ENCODE measurements around the gene IGFN1.

Gene IGFN1

GRCh38 chr1:201213926-201214325 is 23.3 kb downstream of the IGFN1 start:
- Histone ChIP-seq H3K4me3 (ENCODE audit: low read length) (no peak overlapping the region), H3K4ac (ENCODE audit: low read depth, low read length) (no peak overlapping the region), H3K23ac (ENCODE audit: low read length) (no peak overlapping the region), H2BK120ac (ENCODE audit: low read depth, low read length) (no peak overlapping the region), H3K9ac (ENCODE audit: low read length) (no peak overlapping the region), H4K8ac (ENCODE audit: low read depth, low read length) (no peak overlapping the region), H3K56ac (ENCODE audit: low read length) (no peak overlapping the region), H2AK5ac (ENCODE audit: low read length) (no peak overlapping the region), H2BK15ac (replicated peaks; ENCODE audit: low read depth) (no peak overlapping the region), H3K36me3 (ENCODE audit: control insufficient read depth, insufficient read depth, low read length) (no peaks in the 10 kb centered on the region), H4K5ac (ENCODE audit: low read length) (no peak overlapping the region), H3K4me2 (ENCODE audit: low read length) (no peak overlapping the region), H3K4me1 (ENCODE audit: control insufficient read depth, low read depth, low read length) (no peaks in the 10 kb centered on the region), H2BK5ac (ENCODE audit: low read length) (no peak overlapping the region), H3K18ac (ENCODE audit: low read length) (no peak overlapping the region), H3K27me3 (ENCODE audit: insufficient read depth, low read length, poor library complexity) (no peaks in the 10 kb centered on the region), H3K79me1 (ENCODE audit: low read length) (no peaks in the 10 kb centered on the region), H3K79me2 (ENCODE audit: control insufficient read depth, insufficient read depth, low read length) (no peaks in the 10 kb centered on the region), H3K27ac (ENCODE audit: low read depth, low read length) (no peak overlapping the region)
- WGBS (ENCODE audit: extremely low coverage, insufficient coverage, low lambda C conversion rate): no CpG with 5 or more reads among the region's 7 CpGs
- no peak for DNase-seq

DNA sequence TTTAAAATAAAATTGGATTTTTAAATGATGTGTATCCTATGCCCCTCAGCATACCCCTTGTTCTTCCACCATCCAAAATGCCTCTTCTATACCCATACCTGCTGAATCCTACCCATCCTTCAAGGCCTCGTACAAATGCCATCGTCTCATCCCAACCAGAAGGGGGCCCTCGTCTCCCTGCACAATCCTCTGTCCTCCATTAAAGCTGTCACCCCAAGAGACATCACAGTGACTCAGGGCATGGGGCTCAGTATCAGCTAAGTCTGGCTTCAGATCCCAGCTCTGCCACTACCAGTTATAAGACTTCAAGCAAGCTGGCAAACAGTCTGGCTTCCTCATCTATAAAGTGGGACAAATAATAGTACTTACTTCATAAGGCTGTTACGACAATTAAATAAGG is 23.8 kb downstream of the IGFN1 start:
- no peaks in the 10 kb centered on the region for H3K27me3 ChIP-seq (ENCODE audit: insufficient read depth, low read length, poor library complexity)
- peak; percentile 80 for DNase-seq

DNA sequence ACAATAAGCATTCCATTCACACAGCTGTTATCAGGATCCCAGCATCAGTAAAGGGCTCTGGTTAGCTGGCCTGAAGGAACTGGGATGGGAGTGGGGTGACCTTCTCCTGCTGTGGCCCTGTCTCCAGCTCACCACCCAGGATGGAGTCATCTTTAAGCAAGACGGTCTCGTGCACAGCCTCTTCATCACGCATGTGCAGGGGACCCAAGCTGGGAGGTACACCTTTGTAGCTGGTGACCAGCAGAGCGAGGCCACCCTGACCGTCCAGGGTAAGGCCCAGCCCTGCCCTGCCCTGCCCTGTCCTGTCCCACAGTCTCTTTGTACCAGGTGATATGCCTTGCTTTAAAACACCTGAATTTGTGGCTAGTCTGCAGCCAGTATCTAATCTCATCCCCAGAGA is 24.3 kb downstream of the IGFN1 start:
- DNase-seq: peak; percentile 54
- Histone ChIP-seq H3K9ac (ENCODE audit: low read length) (no peak overlapping the region), H3K79me1 (ENCODE audit: low read length) (no peaks in the 10 kb centered on the region), H3K18ac (ENCODE audit: low read length) (no peak overlapping the region), H3K36me3 (ENCODE audit: control insufficient read depth, insufficient read depth, low read length) (no peaks in the 10 kb centered on the region), H2BK15ac (replicated peaks; ENCODE audit: low read depth) (no peak overlapping the region), H3K27me3 (ENCODE audit: insufficient read depth, low read length, poor library complexity) (no peaks in the 10 kb centered on the region), H4K8ac (ENCODE audit: low read depth, low read length) (no peak overlapping the region), H3K23ac (ENCODE audit: low read length) (no peak overlapping the region), H2BK5ac (ENCODE audit: low read length) (no peak overlapping the region), H3K79me2 (ENCODE audit: control insufficient read depth, insufficient read depth, low read length) (no peaks in the 10 kb centered on the region), H2BK120ac (ENCODE audit: low read depth, low read length) (no peak overlapping the region), H3K4me2 (ENCODE audit: low read length) (no peak overlapping the region), H3K4me1 (ENCODE audit: control insufficient read depth, low read depth, low read length) (no peaks in the 10 kb centered on the region), H4K5ac (ENCODE audit: low read length) (no peak overlapping the region), H3K4me3 (ENCODE audit: low read length) (no peak overlapping the region), H3K4ac (ENCODE audit: low read depth, low read length) (no peak overlapping the region), H2AK5ac (ENCODE audit: low read length) (no peak overlapping the region), H3K27ac (ENCODE audit: low read depth, low read length) (no peak overlapping the region), H3K56ac (ENCODE audit: low read length) (no peak overlapping the region)
- WGBS (ENCODE audit: extremely low coverage, insufficient coverage, low lambda C conversion rate): no CpG with 5 or more reads among the region's 5 CpGs

More for the DNA sequence above, 23.8 kb downstream of the IGFN1 start:
- Histone ChIP-seq H3K27ac (ENCODE audit: low read depth, low read length) (no peak overlapping the region), H3K4me3 (ENCODE audit: low read length) (no peak overlapping the region), H2BK15ac (replicated peaks; ENCODE audit: low read depth) (no peak overlapping the region), H2BK5ac (ENCODE audit: low read length) (no peak overlapping the region), H3K4me2 (ENCODE audit: low read length) (no peak overlapping the region), H3K56ac (ENCODE audit: low read length) (no peak overlapping the region), H3K18ac (ENCODE audit: low read length) (no peak overlapping the region), H4K5ac (ENCODE audit: low read length) (no peak overlapping the region), H3K36me3 (ENCODE audit: control insufficient read depth, insufficient read depth, low read length) (no peaks in the 10 kb centered on the region), H3K79me2 (ENCODE audit: control insufficient read depth, insufficient read depth, low read length) (no peaks in the 10 kb centered on the region), H3K4ac (ENCODE audit: low read depth, low read length) (no peak overlapping the region), H3K4me1 (ENCODE audit: control insufficient read depth, low read depth, low read length) (no peaks in the 10 kb centered on the region), H3K9ac (ENCODE audit: low read length) (no peak overlapping the region), H3K79me1 (ENCODE audit: low read length) (no peaks in the 10 kb centered on the region), H3K23ac (ENCODE audit: low read length) (no peak overlapping the region), H2AK5ac (ENCODE audit: low read length) (no peak overlapping the region), H4K8ac (ENCODE audit: low read depth, low read length) (no peak overlapping the region), H2BK120ac (ENCODE audit: low read depth, low read length) (no peak overlapping the region)
- no CpG with 5 or more reads among the region's 4 CpGs for WGBS (ENCODE audit: extremely low coverage, insufficient coverage, low lambda C conversion rate)

GRCh38 chr1:201215531-201216357 is 25.1 kb downstream of the IGFN1 start:
- Histone ChIP-seq H2AK5ac (ENCODE audit: low read length) (no peak overlapping the region), H3K36me3 (ENCODE audit: control insufficient read depth, insufficient read depth, low read length) (no peaks in the 10 kb centered on the region), H3K23ac (ENCODE audit: low read length) (no peak overlapping the region), H3K4me2 (ENCODE audit: low read length) (no peak overlapping the region), H3K79me2 (ENCODE audit: control insufficient read depth, insufficient read depth, low read length) (no peaks in the 10 kb centered on the region), H2BK15ac (replicated peaks; ENCODE audit: low read depth) (no peak overlapping the region), H2BK120ac (ENCODE audit: low read depth, low read length) (no peak overlapping the region), H3K79me1 (ENCODE audit: low read length) (no peaks in the 10 kb centered on the region), H4K5ac (ENCODE audit: low read length) (no peak overlapping the region), H3K4ac (ENCODE audit: low read depth, low read length) (no peak overlapping the region), H3K18ac (ENCODE audit: low read length) (no peak overlapping the region), H3K27ac (ENCODE audit: low read depth, low read length) (no peak overlapping the region), H3K4me1 (ENCODE audit: control insufficient read depth, low read depth, low read length) (no peaks in the 10 kb centered on the region), H2BK5ac (ENCODE audit: low read length) (no peak overlapping the region), H3K9ac (ENCODE audit: low read length) (no peak overlapping the region), H3K27me3 (ENCODE audit: insufficient read depth, low read length, poor library complexity) (no peaks in the 10 kb centered on the region), H4K8ac (ENCODE audit: low read depth, low read length) (no peak overlapping the region), H3K56ac (ENCODE audit: low read length) (no peak overlapping the region), H3K4me3 (ENCODE audit: low read length) (no peak overlapping the region)
- DNase-seq: no peak
- no CpG with 5 or more reads among the region's 12 CpGs for WGBS (ENCODE audit: extremely low coverage, insufficient coverage, low lambda C conversion rate)

DNA sequence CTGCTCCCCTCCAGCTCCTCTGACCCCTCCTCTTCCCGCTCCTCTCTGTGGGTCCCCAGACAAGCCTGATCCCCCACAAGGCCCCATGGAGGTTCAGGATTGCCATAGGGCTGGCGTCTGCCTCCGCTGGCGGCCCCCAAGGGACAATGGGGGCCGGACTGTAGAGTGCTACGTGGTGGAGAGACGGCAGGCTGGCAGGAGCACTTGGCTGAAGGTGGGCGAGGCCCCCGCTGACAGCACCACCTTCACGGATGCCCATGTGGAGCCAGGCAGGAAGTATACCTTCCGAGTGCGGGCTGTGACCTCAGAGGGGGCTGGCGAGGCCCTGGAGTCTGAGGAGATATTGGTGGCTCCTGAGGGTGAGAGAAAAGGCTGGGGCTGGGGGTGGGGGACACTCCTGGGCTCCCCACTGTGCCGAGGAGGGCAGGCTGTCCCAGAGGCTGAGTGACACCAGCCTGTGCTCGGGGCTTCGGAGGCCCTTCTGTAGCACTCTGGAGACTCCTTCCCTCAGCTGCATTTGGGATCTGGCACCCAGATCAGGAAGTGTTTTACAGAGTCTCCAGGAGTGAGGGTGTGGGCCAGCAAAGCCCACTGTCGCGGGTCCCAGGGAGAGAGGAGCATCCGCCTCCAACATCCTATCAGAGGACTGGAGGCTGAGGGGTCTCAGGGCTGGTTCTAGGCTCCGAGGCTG is 25.9 kb downstream of the IGFN1 start:
- H3K36me3 ChIP-seq (ENCODE audit: control insufficient read depth, insufficient read depth, low read length): no peaks in the 10 kb centered on the region
- no CpG with 5 or more reads among the region's 20 CpGs for WGBS (ENCODE audit: extremely low coverage, insufficient coverage, low lambda C conversion rate)
- no peak overlapping the region for H2BK5ac ChIP-seq (ENCODE audit: low read length)

More for the DNA sequence above, 25.9 kb downstream of the IGFN1 start:
- Histone ChIP-seq H3K79me1 (ENCODE audit: low read length) (no peaks in the 10 kb centered on the region), H2BK120ac (ENCODE audit: low read depth, low read length) (no peak overlapping the region), H3K79me2 (ENCODE audit: control insufficient read depth, insufficient read depth, low read length) (no peaks in the 10 kb centered on the region), H4K8ac (ENCODE audit: low read depth, low read length) (no peak overlapping the region), H3K27me3 (ENCODE audit: insufficient read depth, low read length, poor library complexity) (no peaks in the 10 kb centered on the region), H3K4me3 (ENCODE audit: low read length) (no peak overlapping the region), H3K4me1 (ENCODE audit: control insufficient read depth, low read depth, low read length) (no peaks in the 10 kb centered on the region), H3K56ac (ENCODE audit: low read length) (no peak overlapping the region), H3K18ac (ENCODE audit: low read length) (no peak overlapping the region), H3K27ac (ENCODE audit: low read depth, low read length) (no peak overlapping the region), H3K4me2 (ENCODE audit: low read length) (no peak overlapping the region), H4K5ac (ENCODE audit: low read length) (no peak overlapping the region), H3K23ac (ENCODE audit: low read length) (no peak overlapping the region), H3K9ac (ENCODE audit: low read length) (no peak overlapping the region), H2AK5ac (ENCODE audit: low read length) (no peak overlapping the region), H2BK15ac (replicated peaks; ENCODE audit: low read depth) (no peak overlapping the region), H3K4ac (ENCODE audit: low read depth, low read length) (no peak overlapping the region)
- DNase-seq: no peak

Measured in mesendoderm (in vitro differentiated cells).